GM21423 (cell line): ENCODE results near the gene CRYGC.

Source experiments
- ATAC-seq: cut with Tn5 transposase; IDR thresholded peaks from one replicate; pipeline ENCODE4 v1.9.1; 2021; ENCODE audit warnings: mild to moderate bottlenecking, moderate library complexity; ENCODE audit not compliant: unreplicated experiment

The CRYGC gene

GRCh38 chr2:208097313-208097712 is 32.3 kb downstream of the CRYGC start:
- ATAC-seq = no peak

- no peak for ATAC-seq
These were observed 33.5 kb downstream of the CRYGC start for GRCh38 chr2:208096080-208096479.

- no peak for ATAC-seq
These were observed 36.5 kb downstream of the CRYGC start for GRCh38 chr2:208093128-208093527.

- no peak for ATAC-seq
These were observed 37.4 kb downstream of the CRYGC start for GRCh38 chr2:208092093-208092832.

- no peak for ATAC-seq
These were observed 39.2 kb downstream of the CRYGC start for GRCh38 chr2:208090420-208090819.

- ATAC-seq = no peak
These were observed 43.6 kb downstream of the CRYGC start for GRCh38 chr2:208086029-208086428.

- no peak for ATAC-seq
These were observed 45.8 kb downstream of the CRYGC start for GRCh38 chr2:208083807-208084206.
